Activated CD8-positive, alpha-beta memory T cell treated with anti-CD3 and anti-CD28 coated beads for 36 hours (primary cell): Measurements from ENCODE around the gene SPNS1. TPM values are rescaled to one million over a fixed set of nuclear protein-coding genes. Genes with fewer than 3 reads are reported as not detected.
"Not testable (repeated sequence)": the region's sequence is repeated elsewhere in the genome, so short reads cannot be mapped to it uniquely, and the experiment has no call there.

Experiments
- CTCF ChIA-PET: fragments of 350-600 bp; sonication (Branson Sonifier 250); formaldehyde crosslinking; loops from one replicate; lab custom pipeline; 2021; ENCODE audit warnings: antibody characterized with exemption; lab: Charles Lee
- POLR2A ChIA-PET: fragments of 350-600 bp; sonication (Branson Sonifier 250); formaldehyde crosslinking; loops from one replicate; lab custom pipeline; 2021; ENCODE audit warnings: antibody characterized with exemption; lab: Charles Lee
- total RNA-seq, 2 experiments: library from RNA; stranded (reverse); gene quantifications; one replicate each; pipeline ENCODE4 v1.2.3, GENCODE V29; 2021

SPNS1 gene
- total RNA-seq, 2 experiments from 2014 or later, result 28.5 to 29.0 TPM

DNA sequence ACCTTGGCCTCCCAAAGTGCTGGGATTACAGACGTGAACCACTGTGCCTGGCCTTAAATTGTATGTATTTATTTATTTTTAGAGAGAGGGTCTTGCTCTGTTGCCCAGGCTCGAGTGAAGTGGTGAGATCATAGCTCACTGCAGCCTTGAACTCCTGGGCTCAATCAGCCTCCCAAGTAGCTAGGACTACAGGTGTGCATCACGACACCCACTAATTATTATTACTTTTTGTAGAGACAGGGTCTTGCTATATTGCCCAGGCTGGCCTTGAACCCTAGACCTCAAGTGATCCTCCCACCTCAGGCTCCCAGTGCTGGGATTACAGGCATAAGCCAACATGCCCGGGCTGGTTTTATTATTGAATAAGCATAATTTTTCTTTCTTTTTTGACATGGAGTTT is 27.9 kb upstream of the SPNS1 start:
- POLR2A ChIA-PET, result no interaction called here
- CTCF ChIA-PET, result interaction anchor here (1.1 kb wide), 1 partner anchor 115 kb away, joined by 3 read pairs; no protein-coding TSS in a partner anchor

DNA sequence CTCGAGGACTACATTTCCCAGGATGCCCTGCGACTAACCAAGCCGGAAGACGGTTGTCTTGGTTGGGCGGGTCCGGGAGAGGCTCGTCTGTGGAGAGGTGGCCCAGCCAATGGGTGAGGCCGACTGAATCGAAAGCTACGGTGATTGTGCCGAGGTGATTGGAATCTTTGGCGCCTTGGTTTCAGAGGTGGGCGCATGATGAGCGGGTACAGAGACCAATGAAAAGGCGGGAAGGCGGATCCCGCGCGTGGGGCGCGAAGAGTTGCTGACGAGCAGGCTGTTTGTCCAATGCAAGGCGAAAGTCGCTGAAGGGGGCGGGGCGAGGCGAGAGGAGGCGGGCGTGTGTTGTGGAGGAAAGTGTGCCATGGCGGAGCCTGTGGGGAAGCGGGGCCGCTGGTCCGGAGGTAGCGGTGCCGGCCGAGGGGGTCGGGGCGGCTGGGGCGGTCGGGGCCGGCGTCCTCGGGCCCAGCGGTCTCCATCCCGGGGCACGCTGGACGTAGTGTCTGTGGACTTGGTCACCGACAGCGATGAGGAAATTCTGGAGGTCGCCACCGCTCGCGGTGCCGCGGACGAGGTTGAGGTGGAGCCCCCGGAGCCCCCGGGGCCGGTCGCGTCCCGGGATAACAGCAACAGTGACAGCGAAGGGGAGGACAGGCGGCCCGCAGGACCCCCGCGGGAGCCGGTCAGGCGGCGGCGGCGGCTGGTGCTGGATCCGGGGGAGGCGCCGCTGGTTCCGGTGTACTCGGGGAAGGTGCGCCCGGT is 23.7 kb upstream of the SPNS1 start, which contains the start of gene NFATC2IP:
Gene NFATC2IP, plus strand, starts transcription at position 290 of the 762 bp plus-strand sequence. Its CDS starts 75 bp downstream, at position 365.
- POLR2A ChIA-PET, result interaction anchor here (0.9 to 1.2 kb wide), 4 partner anchors 23 to 127 kb away, joined by 3 to 4 read pairs (median 3); partner anchors contain the start of gene TUFM
- CTCF ChIA-PET, result interaction anchor here (0.5 to 1.3 kb wide), 3 partner anchors 87 to 127 kb away, joined by 3 read pairs; partner anchors contain the start of gene SH2B1

DNA sequence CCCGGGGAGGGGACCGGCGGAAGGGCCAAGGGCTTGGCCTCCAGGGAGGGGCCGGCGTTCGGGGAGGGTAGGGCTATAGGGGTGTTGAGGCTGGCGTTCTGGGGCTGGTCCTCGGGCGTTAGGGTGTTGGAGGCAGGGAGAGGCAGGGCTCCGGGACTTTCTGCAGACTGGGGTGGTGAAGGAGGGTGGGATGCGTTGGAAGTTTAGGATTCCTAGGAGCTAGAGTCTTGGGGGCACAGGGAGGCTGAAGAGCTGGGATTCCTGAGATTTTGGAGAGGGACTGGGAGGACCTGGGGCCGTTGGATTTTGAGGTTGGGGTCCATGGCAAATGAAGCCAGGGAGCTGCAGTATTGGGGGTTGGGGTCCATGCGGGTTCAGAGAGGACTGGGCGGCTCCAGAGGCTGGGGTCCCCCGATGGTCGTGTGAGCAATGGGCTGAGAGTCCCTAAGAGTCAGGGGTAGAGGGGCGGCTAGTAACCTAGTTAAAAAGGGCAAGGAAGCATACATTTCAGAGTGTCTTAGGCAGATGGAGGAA is 23.1 kb upstream of the SPNS1 start:
- ChIA-PET CTCF (interaction anchor here (1.2 kb wide), 1 partner anchor 87 kb away, joined by 3 read pairs; the partner anchor contains the start of gene SH2B1), POLR2A (interaction anchor here (0.6 to 1.0 kb wide), 2 partner anchors 14 to 86 kb away, joined by 3 read pairs; no protein-coding TSS in a partner anchor)

DNA sequence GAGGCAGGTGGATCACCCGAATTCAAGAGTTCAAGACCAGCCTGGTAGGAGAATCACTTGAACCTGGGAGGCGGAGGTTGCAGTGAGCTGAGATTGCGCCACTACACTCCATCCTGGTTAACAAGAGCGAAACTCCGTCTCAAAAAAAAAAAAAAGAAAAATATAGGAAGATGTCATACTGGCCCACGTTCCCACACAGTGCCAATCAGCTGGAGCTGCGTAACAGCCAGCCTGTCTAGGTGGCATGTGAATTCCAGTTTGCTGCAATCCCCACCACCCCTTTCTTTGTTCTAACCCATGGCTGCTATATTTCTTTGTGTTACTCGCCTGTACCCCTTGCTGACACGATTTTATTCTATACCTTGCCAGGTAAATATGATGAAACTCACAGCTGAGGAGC is 16.4 kb upstream of the SPNS1 start:
- POLR2A ChIA-PET, result interaction anchor here (0.8 kb wide), 1 partner anchor 19 kb away, joined by 3 read pairs; no protein-coding TSS in a partner anchor
- CTCF ChIA-PET, result interaction anchor here (1.5 kb wide), 1 partner anchor 13 kb away, joined by 7 read pairs; no protein-coding TSS in a partner anchor

DNA sequence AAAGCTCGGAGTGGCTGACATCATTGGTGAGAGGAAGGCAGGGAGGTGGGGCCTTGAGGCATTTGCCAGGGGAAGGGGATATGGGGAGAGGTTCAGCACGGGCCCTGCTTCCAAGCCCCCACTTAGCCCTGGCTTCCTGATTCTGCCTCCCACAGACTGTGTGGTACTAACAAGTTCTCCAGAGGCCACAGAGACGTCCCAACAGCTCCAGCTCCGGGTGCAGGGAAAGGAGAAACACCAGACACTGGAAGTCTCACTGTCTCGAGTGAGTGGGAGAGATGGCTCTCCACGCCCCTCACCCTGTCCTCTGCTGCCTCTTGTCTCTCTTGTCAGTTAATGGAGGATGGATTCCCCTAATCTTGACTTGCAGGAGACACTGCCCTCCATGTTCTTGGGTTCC is 15.7 kb upstream of the SPNS1 start:
- CTCF ChIA-PET, result interaction anchor here (1.5 kb wide), 1 partner anchor 14 kb away, joined by 7 read pairs; no protein-coding TSS in a partner anchor
- POLR2A ChIA-PET, result no interaction called here

DNA sequence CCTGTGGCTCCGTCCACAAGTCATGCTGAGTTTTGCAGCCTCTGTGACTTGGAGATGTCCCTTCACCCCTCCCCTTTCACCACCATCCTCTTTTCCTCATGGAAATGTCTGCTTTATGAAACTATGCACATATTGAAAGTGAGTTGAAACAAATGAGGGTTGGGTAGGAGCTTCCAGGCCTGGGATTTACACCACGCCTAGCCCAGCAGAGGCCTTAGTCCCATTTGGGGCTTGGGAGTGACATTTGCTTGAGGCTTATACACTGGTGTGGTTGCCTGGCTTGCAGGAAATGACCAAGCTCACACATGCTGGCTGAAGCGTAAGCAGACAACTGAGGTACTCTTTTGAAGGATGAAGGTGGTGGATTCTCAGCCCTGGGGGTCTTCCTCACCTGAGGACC is 10.5 kb upstream of the SPNS1 start:
- POLR2A ChIA-PET, result no interaction called here
- CTCF ChIA-PET, result interaction anchor here (1.7 kb wide), 1 partner anchor 10 kb away, joined by 7 read pairs; the partner anchor contains the start of gene SPNS1

DNA sequence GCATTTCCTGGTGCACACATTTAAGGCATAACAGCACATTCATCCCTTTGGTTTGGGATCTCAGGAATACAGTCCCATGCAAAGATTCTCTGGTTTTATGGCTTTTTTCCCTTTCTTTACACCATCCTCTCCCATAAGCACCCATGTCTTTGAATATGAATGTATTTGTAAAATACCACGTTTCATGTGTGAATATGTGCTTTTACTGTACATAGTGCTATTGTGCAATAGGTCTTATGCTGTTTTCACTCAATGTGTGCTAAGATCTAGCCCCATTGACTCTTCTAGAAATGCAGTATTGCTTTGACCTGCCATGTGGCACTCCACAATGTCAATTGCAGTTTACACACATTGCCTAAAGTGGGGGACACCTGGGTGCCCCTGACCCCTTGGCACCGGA is 10.1 kb upstream of the SPNS1 start:
- POLR2A ChIA-PET, result no interaction called here
- CTCF ChIA-PET, result no interaction called here

DNA sequence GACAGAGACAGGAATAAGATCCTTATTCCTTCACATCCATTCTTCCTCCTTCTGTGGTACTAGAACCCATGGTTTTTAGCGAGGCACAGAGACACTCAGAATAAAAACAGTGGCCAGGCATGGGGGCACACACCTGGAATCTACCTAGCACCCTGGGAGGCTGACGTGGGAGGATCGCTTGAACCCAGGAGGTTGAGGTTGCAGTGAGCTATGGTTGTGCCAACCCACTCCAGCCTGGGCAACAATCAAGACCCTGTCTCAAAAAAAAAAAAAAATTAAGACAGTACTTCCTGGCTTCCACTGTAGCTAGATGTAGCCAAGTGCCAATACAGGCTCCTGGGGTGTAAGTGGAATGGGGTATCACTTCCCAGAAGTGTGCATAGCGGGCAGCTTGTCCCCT is 7.4 kb upstream of the SPNS1 start:
- CTCF ChIA-PET, result no interaction called here
- POLR2A ChIA-PET, result no interaction called here

DNA sequence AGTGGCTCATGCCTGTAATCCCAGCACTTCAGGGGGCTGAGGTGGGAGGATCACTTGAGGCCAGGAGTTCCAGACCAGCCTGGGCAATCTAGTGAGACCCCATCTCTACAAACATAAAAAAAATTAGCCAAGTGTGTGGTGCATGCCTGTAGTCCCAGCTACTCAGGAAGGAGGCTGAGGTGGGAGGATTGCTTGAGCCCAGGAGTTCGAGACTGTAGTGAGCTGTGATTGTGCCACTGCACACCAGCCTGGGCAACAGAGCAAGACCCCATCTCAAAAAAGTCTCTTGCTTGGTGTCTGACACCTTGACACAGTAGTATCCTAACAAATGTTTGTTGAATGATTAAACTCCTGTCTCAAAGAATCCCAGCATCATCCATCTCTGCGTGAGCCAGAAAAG is 4.9 kb upstream of the SPNS1 start:
- POLR2A ChIA-PET, CTCF ChIA-PET: not testable (repeated sequence)

DNA sequence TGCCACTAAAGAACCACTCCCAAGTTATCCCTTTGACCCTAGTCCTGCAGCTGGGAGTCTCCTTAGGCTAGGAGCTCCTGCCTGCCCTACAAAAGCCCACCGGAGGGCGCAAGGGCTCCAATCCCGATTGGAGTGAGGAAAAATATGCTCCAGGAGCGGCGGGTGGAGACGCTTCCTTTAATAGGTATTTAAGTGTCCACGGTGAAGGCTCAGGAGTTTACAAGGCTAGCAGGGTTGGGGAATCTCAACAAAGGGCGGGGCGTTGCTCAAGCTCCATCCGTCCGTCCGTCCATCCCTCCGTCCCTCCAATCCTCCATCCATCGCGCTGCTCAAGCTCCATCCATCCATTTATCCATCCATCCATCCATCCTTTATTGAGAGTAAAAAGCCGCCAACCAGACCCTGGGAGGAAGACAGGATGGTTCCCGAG is 556 bp upstream of the SPNS1 start:
- ChIA-PET POLR2A (interaction anchor here (0.6 to 1.5 kb wide), 8 partner anchors 11 to 152 kb away, joined by 3 to 8 read pairs (median 4); partner anchors contain the start of genes ATXN2L, LAT and SH2B1), CTCF (interaction anchor here (0.6 to 3.4 kb wide), 13 partner anchors 9 to 672 kb away, joined by 3 to 18 read pairs (median 5); partner anchors contain the start of gene LAT)

DNA sequence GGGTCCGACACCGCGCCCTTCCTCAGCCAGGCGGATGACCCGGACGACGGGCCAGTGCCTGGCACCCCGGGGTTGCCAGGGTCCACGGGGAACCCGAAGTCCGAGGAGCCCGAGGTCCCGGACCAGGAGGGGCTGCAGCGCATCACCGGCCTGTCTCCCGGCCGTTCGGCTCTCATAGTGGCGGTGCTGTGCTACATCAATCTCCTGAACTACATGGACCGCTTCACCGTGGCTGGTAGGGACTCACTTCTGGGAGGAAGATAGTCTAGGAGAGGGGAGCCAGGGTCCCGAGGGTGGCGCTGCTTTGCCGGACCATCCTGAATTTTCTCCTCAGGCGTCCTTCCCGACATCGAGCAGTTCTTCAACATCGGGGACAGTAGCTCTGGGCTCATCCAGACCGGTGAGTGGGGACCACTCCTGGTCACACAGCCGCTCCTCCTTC is 601 bp downstream of the SPNS1 start:
- CTCF ChIA-PET, result interaction anchor here (1.6 to 3.4 kb wide), 3 partner anchors 10 to 46 kb away, joined by 5 to 18 read pairs (median 7); partner anchors contain the start of gene LAT

DNA sequence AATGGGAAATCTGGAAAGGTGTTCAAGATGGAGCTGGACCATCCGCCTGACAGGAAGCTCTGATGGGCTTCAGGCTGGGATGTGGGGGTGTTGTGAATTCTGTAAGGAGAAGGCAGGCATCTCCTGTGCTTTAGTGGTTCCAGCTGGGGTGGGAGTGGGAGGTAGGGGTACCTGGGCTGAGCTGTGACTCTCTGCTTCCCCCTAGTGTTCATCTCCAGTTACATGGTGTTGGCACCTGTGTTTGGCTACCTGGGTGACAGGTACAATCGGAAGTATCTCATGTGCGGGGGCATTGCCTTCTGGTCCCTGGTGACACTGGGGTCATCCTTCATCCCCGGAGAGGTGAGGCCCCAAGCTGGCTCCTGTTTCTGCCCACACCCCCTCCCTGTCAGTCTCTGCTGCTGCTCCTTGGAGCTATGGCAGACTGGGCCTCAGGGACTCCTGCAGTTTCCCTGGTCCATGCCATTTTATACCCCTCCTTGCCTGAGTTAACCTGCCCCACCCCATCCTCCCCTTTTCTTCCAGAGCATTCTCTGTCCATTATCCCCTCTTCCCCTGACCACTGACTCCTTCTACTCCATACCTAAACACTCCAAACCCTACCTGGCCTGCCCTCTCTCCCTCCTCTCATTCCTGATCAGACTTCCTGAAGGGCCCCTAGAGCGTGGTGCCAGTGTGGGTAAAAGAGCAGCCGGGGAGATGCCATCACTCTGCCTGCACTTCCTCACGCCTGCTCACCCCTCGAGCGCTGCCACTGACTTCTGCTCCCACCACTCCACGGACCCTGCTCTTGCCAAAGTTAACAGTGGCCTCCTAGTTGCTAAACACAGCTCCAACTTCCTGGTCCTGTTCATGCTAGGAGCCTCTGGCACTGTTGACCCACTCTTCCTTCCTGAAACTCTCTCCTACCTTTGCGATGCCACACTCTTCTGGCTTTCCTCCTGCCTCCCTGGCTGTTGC is 3.4 kb downstream of the SPNS1 start:
- CTCF ChIA-PET, result interaction anchor here (0.5 to 1.8 kb wide), 3 partner anchors 8 to 30 kb away, joined by 3 to 7 read pairs (median 4); no protein-coding TSS in a partner anchor
- POLR2A ChIA-PET, result interaction anchor here (0.8 to 1.1 kb wide), 2 partner anchors 11 to 20 kb away, joined by 3 read pairs; no protein-coding TSS in a partner anchor

More for the DNA sequence above, 601 bp downstream of the SPNS1 start:
- POLR2A ChIA-PET, result no interaction called here

DNA sequence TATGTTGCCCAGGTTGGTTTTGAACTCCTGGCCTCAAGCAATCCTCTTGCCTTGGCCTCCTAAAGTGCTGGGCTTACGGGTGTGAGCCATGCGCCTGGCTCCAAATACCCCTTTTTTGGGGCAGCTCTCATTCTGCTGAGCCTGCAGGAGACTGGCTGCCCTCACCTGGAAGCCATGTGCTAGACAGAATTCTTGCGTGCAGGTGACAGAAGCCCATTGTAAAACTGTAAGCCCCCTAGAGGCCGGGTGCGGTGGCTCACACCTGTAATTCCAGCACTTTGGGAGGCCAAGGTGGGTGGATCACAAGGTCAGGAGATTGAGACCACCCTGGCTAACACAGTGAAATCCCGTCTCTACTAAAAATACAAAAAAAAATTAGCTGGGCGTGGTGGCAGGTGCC is 5.8 kb downstream of the SPNS1 start:
- POLR2A ChIA-PET, result not testable (repeated sequence)
- CTCF ChIA-PET, result interaction anchor here (1.5 kb wide), 1 partner anchor 135 kb away, joined by 3 read pairs; no protein-coding TSS in a partner anchor

DNA sequence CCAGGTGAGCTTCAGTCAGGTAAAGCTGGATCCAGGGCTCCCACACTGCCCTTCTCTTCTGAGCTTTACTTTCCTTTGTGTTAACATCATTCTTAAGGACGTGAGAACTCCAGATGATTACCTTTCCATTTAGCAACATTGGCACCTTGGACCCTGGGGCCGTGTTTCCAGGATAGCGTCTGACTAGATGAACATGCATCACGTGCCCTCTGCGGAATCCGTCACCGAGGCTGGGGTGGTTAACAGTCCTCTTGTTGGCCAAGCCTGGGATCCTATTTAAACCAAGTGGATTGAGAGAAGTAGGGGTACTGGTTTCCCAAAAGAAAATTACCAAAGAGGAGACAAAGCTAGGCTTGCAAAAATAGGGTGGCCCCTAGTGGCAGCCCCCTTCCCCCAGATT is 6.4 kb downstream of the SPNS1 start:
- POLR2A ChIA-PET, result no interaction called here
- CTCF ChIA-PET, result interaction anchor here (0.6 to 1.5 kb wide), 3 partner anchors 49 to 1055 kb away, joined by 3 to 4 read pairs (median 3); no protein-coding TSS in a partner anchor

DNA sequence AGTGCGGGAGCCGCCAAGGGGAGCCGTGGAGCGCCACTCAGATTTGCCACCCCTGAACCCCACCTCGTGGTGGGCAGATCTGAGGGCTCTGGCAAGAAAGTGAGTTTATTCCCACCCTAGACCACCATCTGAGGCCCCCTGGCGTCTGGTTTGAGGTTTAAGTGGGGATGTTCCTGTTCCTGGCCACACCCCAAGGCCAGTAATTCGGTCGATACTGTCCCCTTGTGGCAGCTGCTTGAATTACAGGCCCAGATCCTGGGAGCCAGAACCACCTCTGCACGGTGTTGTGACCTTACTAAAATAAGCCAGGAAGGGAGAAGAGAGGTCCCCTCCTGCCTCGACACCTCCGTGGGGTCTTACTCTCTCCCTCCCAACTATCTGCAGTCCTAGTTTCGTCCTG is 6.9 kb downstream of the SPNS1 start:
- ChIA-PET POLR2A (no interaction called here), CTCF (interaction anchor here (1.4 to 1.5 kb wide), 2 partner anchors 49 to 134 kb away, joined by 3 read pairs; no protein-coding TSS in a partner anchor)

DNA sequence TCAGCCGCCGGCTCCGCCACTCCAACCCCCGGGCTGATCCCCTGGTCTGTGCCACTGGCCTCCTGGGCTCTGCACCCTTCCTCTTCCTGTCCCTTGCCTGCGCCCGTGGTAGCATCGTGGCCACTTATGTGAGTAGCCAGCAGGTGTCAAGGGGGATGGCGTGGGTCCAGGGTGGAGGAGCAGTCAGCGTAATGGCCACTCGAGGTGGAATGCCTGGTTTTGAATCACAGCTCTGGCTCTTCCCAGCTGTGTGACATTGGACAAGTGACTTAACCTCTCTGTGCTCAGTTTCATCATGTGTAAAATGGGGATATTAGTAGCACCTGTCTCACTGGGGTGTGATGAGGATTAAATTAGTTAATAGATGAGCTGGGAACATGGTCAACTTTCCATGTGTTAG is 7.8 kb downstream of the SPNS1 start:
- CTCF ChIA-PET, result interaction anchor here (1.0 to 1.4 kb wide), 3 partner anchors 9 to 48 kb away, joined by 3 to 6 read pairs (median 4); no protein-coding TSS in a partner anchor
- POLR2A ChIA-PET, result no interaction called here

DNA sequence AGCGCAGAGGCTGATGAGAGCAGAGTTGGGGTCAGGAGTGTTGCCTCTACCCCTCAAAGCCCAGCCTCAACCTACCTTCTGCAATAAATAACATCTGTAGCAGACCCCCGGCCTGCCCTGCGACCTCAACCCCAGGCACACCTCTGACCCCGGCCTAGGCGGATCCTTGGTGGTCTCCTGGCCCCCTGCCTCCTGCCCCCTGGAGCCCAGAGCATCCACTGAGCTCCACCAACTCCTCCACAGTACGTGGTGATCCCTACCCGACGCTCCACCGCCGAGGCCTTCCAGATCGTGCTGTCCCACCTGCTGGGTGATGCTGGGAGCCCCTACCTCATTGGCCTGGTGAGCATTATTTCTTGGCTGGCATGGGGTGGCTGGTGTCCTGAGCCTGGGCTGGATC is 8.4 kb downstream of the SPNS1 start:
- POLR2A ChIA-PET, result interaction anchor here (0.6 kb wide), 1 partner anchor 1079 kb away, joined by 4 read pairs; no protein-coding TSS in a partner anchor
- CTCF ChIA-PET, result interaction anchor here (1.0 to 1.4 kb wide), 2 partner anchors 10 to 46 kb away, joined by 4 to 6 read pairs; no protein-coding TSS in a partner anchor

DNA sequence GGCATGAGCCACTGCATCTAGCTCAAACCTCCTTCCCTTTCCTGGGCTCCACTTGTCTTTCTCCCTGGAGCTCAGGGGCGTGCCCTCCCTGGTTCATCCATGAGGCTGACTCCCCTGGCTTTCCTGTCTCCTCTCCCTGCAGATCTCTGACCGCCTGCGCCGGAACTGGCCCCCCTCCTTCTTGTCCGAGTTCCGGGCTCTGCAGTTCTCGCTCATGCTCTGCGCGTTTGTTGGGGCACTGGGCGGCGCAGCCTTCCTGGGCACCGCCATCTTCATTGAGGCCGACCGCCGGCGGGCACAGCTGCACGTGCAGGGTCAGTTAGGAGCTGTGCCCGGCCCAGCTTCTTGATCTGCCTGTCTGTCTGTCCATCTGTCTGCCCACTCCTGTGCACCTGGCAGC is 9.1 kb downstream of the SPNS1 start:
- POLR2A ChIA-PET, result interaction anchor here (0.6 kb wide), 1 partner anchor 1078 kb away, joined by 4 read pairs; no protein-coding TSS in a partner anchor

More for the DNA sequence above, 9.1 kb downstream of the SPNS1 start:
- CTCF ChIA-PET, result interaction anchor here (1.0 to 3.4 kb wide), 3 partner anchors 8 to 45 kb away, joined by 4 to 18 read pairs (median 6); partner anchors contain the start of gene SPNS1
